ENCODE measurements around the gene PXMP4.

GRCh38 chr20:33662172-33662571, 57.9 kb downstream of the PXMP4 start, which contains the start of gene C20orf144:
- TF ChIP-seq EZH2 (IDR thresholded peaks at IDR 0.05; ENCODE audit: low read depth) (no peak), CTCF (conservative IDR thresholded peaks at IDR 0.05) (no peak)

All from PC-9 (cell line).